Measurements from ENCODE around the gene MAST3. TPM values are rescaled to one million over a fixed set of nuclear protein-coding genes. Genes with fewer than 3 reads are reported as not detected.

The MAST3 gene
- total and polyA plus RNA-seq, 4 donors, result 4.3 to 10.6 (median 6.7) TPM

DNA sequence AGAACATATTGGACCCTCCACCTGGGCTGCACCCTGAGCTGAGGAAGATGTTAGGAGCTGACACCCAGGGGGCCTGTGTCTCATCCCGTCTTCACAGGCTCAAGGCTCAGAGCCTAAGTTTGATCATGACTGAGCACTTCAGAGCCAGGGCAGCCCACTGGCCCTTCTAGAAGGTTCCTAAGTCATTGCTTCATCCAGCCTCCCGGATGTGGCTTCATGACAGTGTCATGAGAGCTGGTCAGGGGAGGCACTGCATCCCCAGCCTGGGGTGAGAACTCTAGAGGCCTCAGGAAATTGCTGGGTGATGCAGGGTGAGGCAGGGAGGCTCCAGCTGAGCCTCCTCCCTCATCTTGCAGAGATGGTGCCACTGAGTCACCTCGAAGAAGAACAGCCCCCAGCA, 30.5 kb downstream of the MAST3 start:
- TF ChIP-seq, protein P1, sequence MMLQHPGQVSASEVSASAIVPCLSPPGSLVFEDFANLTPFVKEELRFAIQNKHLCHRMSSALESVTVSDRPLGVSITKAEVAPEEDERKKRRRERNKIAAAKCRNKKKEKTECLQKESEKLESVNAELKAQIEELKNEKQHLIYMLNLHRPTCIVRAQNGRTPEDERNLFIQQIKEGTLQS (IDR thresholded peaks at IDR 0.05), result no peak
- TF ChIP-seq, protein P2, sequence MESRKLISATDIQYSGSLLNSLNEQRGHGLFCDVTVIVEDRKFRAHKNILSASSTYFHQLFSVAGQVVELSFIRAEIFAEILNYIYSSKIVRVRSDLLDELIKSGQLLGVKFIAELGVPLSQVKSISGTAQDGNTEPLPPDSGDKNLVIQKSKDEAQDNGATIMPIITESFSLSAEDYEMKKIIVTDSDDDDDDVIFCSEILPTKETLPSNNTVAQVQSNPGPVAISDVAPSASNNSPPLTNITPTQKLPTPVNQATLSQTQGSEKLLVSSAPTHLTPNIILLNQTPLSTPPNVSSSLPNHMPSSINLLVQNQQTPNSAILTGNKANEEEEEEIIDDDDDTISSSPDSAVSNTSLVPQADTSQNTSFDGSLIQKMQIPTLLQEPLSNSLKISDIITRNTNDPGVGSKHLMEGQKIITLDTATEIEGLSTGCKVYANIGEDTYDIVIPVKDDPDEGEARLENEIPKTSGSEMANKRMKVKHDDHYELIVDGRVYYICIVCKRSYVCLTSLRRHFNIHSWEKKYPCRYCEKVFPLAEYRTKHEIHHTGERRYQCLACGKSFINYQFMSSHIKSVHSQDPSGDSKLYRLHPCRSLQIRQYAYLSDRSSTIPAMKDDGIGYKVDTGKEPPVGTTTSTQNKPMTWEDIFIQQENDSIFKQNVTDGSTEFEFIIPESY (IDR thresholded peaks at IDR 0.05), result no peak
- TF ChIP-seq FOXA1 (IDR thresholded peaks at IDR 0.05) (no peak), YY1 (IDR thresholded peaks at IDR 0.05) (no peak), GABPA (IDR thresholded peaks at IDR 0.05 in 1 of 2, conservative IDR thresholded peaks at IDR 0.05 in 1 of 2) (no peak), HNF4G (IDR thresholded peaks at IDR 0.05) (no peak), RXRA (IDR thresholded peaks at IDR 0.05) (no peak), FOXA2 (IDR thresholded peaks at IDR 0.05) (no peak), HNF4A (conservative IDR thresholded peaks at IDR 0.05) (no peak), SP1 (IDR thresholded peaks at IDR 0.05) (no peak), JUND (IDR thresholded peaks at IDR 0.05) (no peak), NR2F2 (IDR thresholded peaks at IDR 0.05) (no peak), TAF1 (conservative IDR thresholded peaks at IDR 0.05) (no peak), EGR1 (IDR thresholded peaks at IDR 0.05; ENCODE audit: low read depth in 2 of 2) (no peak), RAD21 (IDR thresholded peaks at IDR 0.05) (no peak)
- TF ChIP-seq, protein P3, sequence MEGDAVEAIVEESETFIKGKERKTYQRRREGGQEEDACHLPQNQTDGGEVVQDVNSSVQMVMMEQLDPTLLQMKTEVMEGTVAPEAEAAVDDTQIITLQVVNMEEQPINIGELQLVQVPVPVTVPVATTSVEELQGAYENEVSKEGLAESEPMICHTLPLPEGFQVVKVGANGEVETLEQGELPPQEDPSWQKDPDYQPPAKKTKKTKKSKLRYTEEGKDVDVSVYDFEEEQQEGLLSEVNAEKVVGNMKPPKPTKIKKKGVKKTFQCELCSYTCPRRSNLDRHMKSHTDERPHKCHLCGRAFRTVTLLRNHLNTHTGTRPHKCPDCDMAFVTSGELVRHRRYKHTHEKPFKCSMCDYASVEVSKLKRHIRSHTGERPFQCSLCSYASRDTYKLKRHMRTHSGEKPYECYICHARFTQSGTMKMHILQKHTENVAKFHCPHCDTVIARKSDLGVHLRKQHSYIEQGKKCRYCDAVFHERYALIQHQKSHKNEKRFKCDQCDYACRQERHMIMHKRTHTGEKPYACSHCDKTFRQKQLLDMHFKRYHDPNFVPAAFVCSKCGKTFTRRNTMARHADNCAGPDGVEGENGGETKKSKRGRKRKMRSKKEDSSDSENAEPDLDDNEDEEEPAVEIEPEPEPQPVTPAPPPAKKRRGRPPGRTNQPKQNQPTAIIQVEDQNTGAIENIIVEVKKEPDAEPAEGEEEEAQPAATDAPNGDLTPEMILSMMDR (IDR thresholded peaks at IDR 0.05; ENCODE audit: low read depth, low read length, missing input control), result no peak
- TF ChIP-seq, protein P4, sequence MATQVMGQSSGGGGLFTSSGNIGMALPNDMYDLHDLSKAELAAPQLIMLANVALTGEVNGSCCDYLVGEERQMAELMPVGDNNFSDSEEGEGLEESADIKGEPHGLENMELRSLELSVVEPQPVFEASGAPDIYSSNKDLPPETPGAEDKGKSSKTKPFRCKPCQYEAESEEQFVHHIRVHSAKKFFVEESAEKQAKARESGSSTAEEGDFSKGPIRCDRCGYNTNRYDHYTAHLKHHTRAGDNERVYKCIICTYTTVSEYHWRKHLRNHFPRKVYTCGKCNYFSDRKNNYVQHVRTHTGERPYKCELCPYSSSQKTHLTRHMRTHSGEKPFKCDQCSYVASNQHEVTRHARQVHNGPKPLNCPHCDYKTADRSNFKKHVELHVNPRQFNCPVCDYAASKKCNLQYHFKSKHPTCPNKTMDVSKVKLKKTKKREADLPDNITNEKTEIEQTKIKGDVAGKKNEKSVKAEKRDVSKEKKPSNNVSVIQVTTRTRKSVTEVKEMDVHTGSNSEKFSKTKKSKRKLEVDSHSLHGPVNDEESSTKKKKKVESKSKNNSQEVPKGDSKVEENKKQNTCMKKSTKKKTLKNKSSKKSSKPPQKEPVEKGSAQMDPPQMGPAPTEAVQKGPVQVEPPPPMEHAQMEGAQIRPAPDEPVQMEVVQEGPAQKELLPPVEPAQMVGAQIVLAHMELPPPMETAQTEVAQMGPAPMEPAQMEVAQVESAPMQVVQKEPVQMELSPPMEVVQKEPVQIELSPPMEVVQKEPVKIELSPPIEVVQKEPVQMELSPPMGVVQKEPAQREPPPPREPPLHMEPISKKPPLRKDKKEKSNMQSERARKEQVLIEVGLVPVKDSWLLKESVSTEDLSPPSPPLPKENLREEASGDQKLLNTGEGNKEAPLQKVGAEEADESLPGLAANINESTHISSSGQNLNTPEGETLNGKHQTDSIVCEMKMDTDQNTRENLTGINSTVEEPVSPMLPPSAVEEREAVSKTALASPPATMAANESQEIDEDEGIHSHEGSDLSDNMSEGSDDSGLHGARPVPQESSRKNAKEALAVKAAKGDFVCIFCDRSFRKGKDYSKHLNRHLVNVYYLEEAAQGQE (IDR thresholded peaks at IDR 0.05), result no peak
- TF ChIP-seq, protein P5, sequence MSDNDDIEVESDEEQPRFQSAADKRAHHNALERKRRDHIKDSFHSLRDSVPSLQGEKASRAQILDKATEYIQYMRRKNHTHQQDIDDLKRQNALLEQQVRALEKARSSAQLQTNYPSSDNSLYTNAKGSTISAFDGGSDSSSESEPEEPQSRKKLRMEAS (IDR thresholded peaks at IDR 0.05), result no peak
- Histone ChIP-seq H3K27me3 (ENCODE audit: control insufficient read depth in 4 of 4, insufficient read depth in 4 of 4, low read length in 3 of 4) (no peaks in the 10 kb centered on the region), H3K4me1 (ENCODE audit: control insufficient read depth in 4 of 4, insufficient read depth in 4 of 4, low read length in 3 of 4) (no peaks in the 10 kb centered on the region), H3K27ac (ENCODE audit: low read depth in 1 of 2, low read length in 2 of 2) (no peak overlapping the region), H3K9ac (ENCODE audit: low read depth in 1 of 2, low read length in 2 of 2) (no peak overlapping the region), H3K9me3 (ENCODE audit: control insufficient read depth in 4 of 4, low read length in 3 of 4) (no peaks in the 10 kb centered on the region), H3K4me3 (ENCODE audit: low read depth in 1 of 3, low read length in 3 of 3) (no peak overlapping the region), H3K36me3 (ENCODE audit: control insufficient read depth in 4 of 4, insufficient read depth in 3 of 4, low read depth in 1 of 4, low read length in 3 of 4) (peaks cover 13 to 65% (median 37%) of the 10 kb centered on the region in 4 donors)
- no peak for DNase-seq (ENCODE audit: low spot score)
- WGBS, result 79% methylated on average over 3 of the region's 3 CpGs

Measured in liver (tissue), 9 donors.